Endothelial cell of umbilical vein (primary cell): ENCODE measurements around the gene CAAP1. TPM values are rescaled to one million over a fixed set of nuclear protein-coding genes. Genes with fewer than 3 reads are reported as not detected.
"Not testable (repeated sequence)": the region's sequence is repeated elsewhere in the genome, so short reads cannot be mapped to it uniquely, and the experiment has no call there.

Experiments
- BruUV-seq: library from RNA; stranded (reverse); fragments of 400-500 nt; replicated peaks from 2 replicates; lab custom pipeline; 2021; lab: Mats Ljungman, UMichigan
- CTCF ChIA-PET: fragments of 300-600, 350-600 bp; sonication (Branson Sonifier 250); formaldehyde crosslinking; loops from one replicate; lab custom pipeline; 2021; ENCODE audit warnings: antibody characterized with exemption, inconsistent platforms; lab: Charles Lee
- POLR2A ChIA-PET: fragments of 300-600, 350-600 bp; sonication (Branson Sonifier 250); formaldehyde crosslinking; loops from one replicate; lab custom pipeline; 2021; ENCODE audit warnings: antibody characterized with exemption, inconsistent platforms; lab: Charles Lee
- DNase-seq: peaks from one replicate; pipeline ENCODE4 v3.0.0-alpha.2; 2011; ENCODE audit warnings: low read depth, low spot score
- FAIRE-seq: peaks from 2 replicates; lab custom pipeline; 2011; peaks lifted over from hg19 to GRCh38; lab: Jason Lieb, UNC
- H2AFZ ChIP-seq: 2 replicates; pipeline ENCODE4 v1.6.0; 2012; ENCODE audit warnings: low read depth, low read length, control low read depth, inconsistent platforms
- H3K27ac ChIP-seq: 2 replicates; pipeline ENCODE4 v1.5.1; 2011; ENCODE audit warnings: low read depth, mild to moderate bottlenecking, control low read depth, low read length, moderate library complexity; ENCODE audit not compliant: insufficient read depth
- H3K27me3 ChIP-seq, 2 experiments: 2 replicates each; pipeline versions ENCODE4 v1.6.0 to v1.6.1; 2011; ENCODE audit warnings: low read length in 2 of 2, mixed read lengths in 1 of 2; ENCODE audit not compliant: control insufficient read depth in 2 of 2, insufficient read depth in 2 of 2
- H3K36me3 ChIP-seq, 2 experiments: 2 replicates in 1 of 2; 3 replicates in 1 of 2; pipeline ENCODE4 v1.5.1; 2011; ENCODE audit warnings: low read length in 2 of 2, mild to moderate bottlenecking in 1 of 2, moderate library complexity in 1 of 2; ENCODE audit not compliant: control insufficient read depth in 2 of 2, insufficient read depth in 2 of 2; ENCODE audit errors: extremely low read depth in 1 of 2
- H3K4me1 ChIP-seq: 3 replicates; pipeline ENCODE4 v1.5.1; 2011; ENCODE audit warnings: mild to moderate bottlenecking, low read length; ENCODE audit not compliant: control insufficient read depth, insufficient read depth; ENCODE audit errors: extremely low read depth
- H3K4me2 ChIP-seq: 2 replicates; pipeline ENCODE4 v1.6.1; 2011; ENCODE audit warnings: low read length, control low read depth, mixed read lengths; ENCODE audit not compliant: insufficient read depth
- H3K4me3 ChIP-seq, 3 experiments: fragments of 200-600 bp in 1 of 3; sonication (generic), shearing (Covaris generic) in 1 of 3; replicated peaks in 1 of 3; 2 replicates each; pipeline ENCODE4 v1.5.1; 2011 to 2016; ENCODE audit warnings: control low read depth in 3 of 3, low read length in 3 of 3, mild to moderate bottlenecking in 2 of 3, inconsistent platforms in 1 of 3, low read depth in 1 of 3, moderate library complexity in 1 of 3; ENCODE audit not compliant: insufficient read depth in 1 of 3
- H3K79me2 ChIP-seq: 2 replicates; pipeline ENCODE4 v1.6.0; 2012; ENCODE audit warnings: low read length, inconsistent platforms; ENCODE audit not compliant: control insufficient read depth, insufficient read depth
- H3K9ac ChIP-seq: replicated peaks from 2 replicates; pipeline ENCODE3; 2011; ENCODE audit warnings: low read length, control low read depth; ENCODE audit not compliant: insufficient read depth; ENCODE audit errors: extremely low read depth
- H3K9me1 ChIP-seq: replicated peaks from 3 replicates; pipeline ENCODE4 v1.6.0; 2011; ENCODE audit warnings: mild to moderate bottlenecking, low read length; ENCODE audit not compliant: control insufficient read depth, insufficient read depth; ENCODE audit errors: extremely low read depth
- H3K9me3 ChIP-seq: replicated peaks from 2 replicates; pipeline ENCODE4 v1.5.1; 2012; ENCODE audit warnings: low read length, inconsistent platforms; ENCODE audit not compliant: control insufficient read depth, insufficient read depth
- H4K20me1 ChIP-seq: replicated peaks from 2 replicates; pipeline ENCODE3; 2011; ENCODE audit warnings: mild to moderate bottlenecking, low read length; ENCODE audit not compliant: control insufficient read depth, insufficient read depth; ENCODE audit errors: extremely low read depth
- EZH2 ChIP-seq: IDR thresholded peaks from 2 replicates; pipeline ENCODE4 v1.6.1; 2012; ENCODE audit warnings: borderline replicate concordance, low read depth, mild to moderate bottlenecking, moderate library complexity, low read length, inconsistent platforms; ENCODE audit not compliant: severe bottlenecking
- FOS ChIP-seq: IDR thresholded peaks from 2 replicates; pipeline ENCODE4 v1.6.1; 2011; ENCODE audit warnings: mild to moderate bottlenecking, low read length, moderate library complexity, borderline replicate concordance; ENCODE audit not compliant: insufficient read depth
- GATA2 ChIP-seq: IDR thresholded peaks from 2 replicates; pipeline ENCODE4 v1.7.0; 2011; ENCODE audit warnings: low read depth, mild to moderate bottlenecking, moderate library complexity, mixed read lengths, low read length; ENCODE audit not compliant: insufficient read length, insufficient read depth
- JUN ChIP-seq: IDR thresholded peaks from 2 replicates; pipeline ENCODE4 v1.6.1; 2011; ENCODE audit warnings: borderline replicate concordance, low read depth; ENCODE audit not compliant: insufficient read length, insufficient read depth
- MAX ChIP-seq: IDR thresholded peaks from 2 replicates; pipeline ENCODE4 v1.6.1; 2011; ENCODE audit not compliant: insufficient read depth, insufficient read length
- MYC ChIP-seq: IDR thresholded peaks from one replicate; pipeline ENCODE4 v1.6.1; 2011; ENCODE audit warnings: mild to moderate bottlenecking, low read depth, low read length
- POLR2A ChIP-seq: IDR thresholded peaks from 2 replicates; pipeline ENCODE4 v1.6.1; 2012; ENCODE audit warnings: low read depth, mild to moderate bottlenecking, control low read depth, low read length
- POLR2AphosphoS5 ChIP-seq: IDR thresholded peaks from 2 replicates; pipeline ENCODE4 v1.6.1; 2012; ENCODE audit warnings: low read depth, mild to moderate bottlenecking, control low read depth, low read length, moderate library complexity; ENCODE audit not compliant: insufficient read depth
- dilution Hi-C: fragments of 300-500 bp; cut with MboI; formaldehyde crosslinking; loops from one replicate; pipeline ENCODE4 v1.15.0; 2019; ENCODE audit warnings: low sequenced_read_pairs; ENCODE audit not compliant: extremely low pct_ligation_motif_present
- intact Hi-C: fragments of 100-400 bp; cut with micrococcal nuclease; formaldehyde crosslinking; loops from one replicate; pipeline ENCODE4 v1.10.0; 2022
- polyA plus RNA-seq, 4 experiments: library from polyadenylated mRNA; depleted of rRNA in 3 of 4; stranded (reverse) in 3 of 4; unstranded in 1 of 4; fragments of >200 nt; gene quantifications; 2 replicates each; pipeline versions ENCODE4 v1.2.1 to v1.2.3, GENCODE V29; 2011 to 2012; ENCODE audit warnings: missing spikeins in 1 of 4
- total RNA-seq: library from RNA; stranded (reverse); gene quantifications from 2 replicates; pipeline ENCODE4 v1.2.3, GENCODE V29; 2021
- TF ChIP-seq, protein P1 (sequence below), 2 donors: IDR thresholded peaks; 1 replicate in 1 of 2; 2 replicates in 1 of 2; pipeline ENCODE4 v1.5.1; 2011; ENCODE audit warnings: low read length in 2 of 2, mild to moderate bottlenecking in 2 of 2, moderate library complexity in 2 of 2, control low read depth in 1 of 2, inconsistent platforms in 1 of 2, low read depth in 1 of 2; ENCODE audit not compliant: insufficient read depth in 1 of 2; ENCODE audit errors: extremely low read depth in 1 of 2

Gene CAAP1
- total and polyA plus RNA-seq, 2 donors (not counting 3 experiments of a cell fraction or from before 2014, with no cell fraction given), result 5.3 to 16.1 TPM

DNA sequence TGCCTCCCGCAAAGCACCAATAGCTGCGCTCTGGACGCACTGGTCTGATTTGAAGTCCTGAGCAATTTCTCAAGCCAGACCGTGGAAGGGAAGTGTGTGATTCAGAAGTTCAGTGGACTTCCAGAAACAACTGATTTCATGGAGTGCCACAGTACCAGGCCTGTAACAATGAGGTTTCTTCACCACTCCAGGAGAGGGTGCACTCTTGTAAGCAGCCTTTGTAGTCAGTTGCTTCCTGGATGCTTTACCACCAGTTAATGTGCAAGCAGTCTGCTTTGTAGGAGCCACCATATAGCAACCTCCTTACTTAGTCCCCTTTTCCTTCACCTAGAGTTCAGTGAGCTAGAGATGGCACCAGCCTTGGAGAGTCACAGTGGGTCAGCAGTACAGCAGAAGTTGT lies 12.3 kb downstream of the CAAP1 start:
- H3K4me2 ChIP-seq, result no peak overlapping the region
- no peak overlapping the region for H3K9ac ChIP-seq
- intact Hi-C loops, result no loop called here
- FAIRE-seq (no peak), DNase-seq (no peak)
- H3K36me3 ChIP-seq, result peaks cover 0 to 9% of the 10 kb centered on the region in 2 experiments
- H3K79me2 ChIP-seq, result no peaks in the 10 kb centered on the region
- TF ChIP-seq MYC (no peak), FOS (no peak), MAX (no peak), POLR2A (no peak), JUN (no peak), POLR2AphosphoS5 (no peak), GATA2 (no peak), EZH2 (no peak)
- TF ChIP-seq, protein P1, sequence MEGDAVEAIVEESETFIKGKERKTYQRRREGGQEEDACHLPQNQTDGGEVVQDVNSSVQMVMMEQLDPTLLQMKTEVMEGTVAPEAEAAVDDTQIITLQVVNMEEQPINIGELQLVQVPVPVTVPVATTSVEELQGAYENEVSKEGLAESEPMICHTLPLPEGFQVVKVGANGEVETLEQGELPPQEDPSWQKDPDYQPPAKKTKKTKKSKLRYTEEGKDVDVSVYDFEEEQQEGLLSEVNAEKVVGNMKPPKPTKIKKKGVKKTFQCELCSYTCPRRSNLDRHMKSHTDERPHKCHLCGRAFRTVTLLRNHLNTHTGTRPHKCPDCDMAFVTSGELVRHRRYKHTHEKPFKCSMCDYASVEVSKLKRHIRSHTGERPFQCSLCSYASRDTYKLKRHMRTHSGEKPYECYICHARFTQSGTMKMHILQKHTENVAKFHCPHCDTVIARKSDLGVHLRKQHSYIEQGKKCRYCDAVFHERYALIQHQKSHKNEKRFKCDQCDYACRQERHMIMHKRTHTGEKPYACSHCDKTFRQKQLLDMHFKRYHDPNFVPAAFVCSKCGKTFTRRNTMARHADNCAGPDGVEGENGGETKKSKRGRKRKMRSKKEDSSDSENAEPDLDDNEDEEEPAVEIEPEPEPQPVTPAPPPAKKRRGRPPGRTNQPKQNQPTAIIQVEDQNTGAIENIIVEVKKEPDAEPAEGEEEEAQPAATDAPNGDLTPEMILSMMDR (IDR thresholded peaks at IDR 0.05; ENCODE audit: extremely low read depth in 1 of 2, insufficient read depth in 1 of 2, low read depth in 1 of 2, low read length in 2 of 2), result no peak
- no peak overlapping the region for H3K27ac ChIP-seq
- CTCF ChIA-PET, result no interaction called here
- POLR2A ChIA-PET, result no interaction called here
- H3K4me1 ChIP-seq, result no peaks in the 10 kb centered on the region
- H3K9me3 ChIP-seq, result no peaks in the 10 kb centered on the region
- no peaks in the 10 kb centered on the region for H3K9me1 ChIP-seq
- no peak overlapping the region for H2AFZ ChIP-seq
- no peaks in the 10 kb centered on the region for H4K20me1 ChIP-seq
- H3K4me3 ChIP-seq, result no peak overlapping the region
- dilution Hi-C loops, result no loop called here
- no TSS peak for BruUV-seq
- no peaks in the 10 kb centered on the region for H3K27me3 ChIP-seq

DNA sequence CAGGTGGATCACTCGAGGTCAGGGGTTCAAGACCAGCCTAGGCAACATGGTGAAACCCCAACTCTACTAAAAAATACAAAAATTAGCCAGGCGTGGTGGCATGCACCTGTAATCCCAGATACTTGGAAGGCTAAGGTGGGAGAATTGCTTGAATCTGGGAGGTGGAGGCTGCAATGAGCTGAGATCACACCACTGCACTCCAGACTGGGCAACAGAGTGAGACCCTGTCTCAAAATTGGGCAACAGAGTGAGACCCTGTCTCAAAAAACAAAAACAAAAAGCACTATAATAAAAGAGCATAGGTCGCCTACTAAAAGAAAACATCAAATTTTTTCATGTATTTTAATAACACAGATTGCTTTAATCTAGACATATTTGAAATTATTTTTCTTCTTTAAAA lies 17.4 kb downstream of the CAAP1 start:
- DNase-seq, BruUV-seq, H3K4me1 ChIP-seq, POLR2A ChIA-PET, H3K9me3 ChIP-seq, H2AFZ ChIP-seq, H3K36me3 ChIP-seq, H3K27ac ChIP-seq, H3K4me3 ChIP-seq, H3K4me2 ChIP-seq, H3K79me2 ChIP-seq, FAIRE-seq, H3K9me1 ChIP-seq, H4K20me1 ChIP-seq, H3K9ac ChIP-seq, intact Hi-C loops, dilution Hi-C loops, H3K27me3 ChIP-seq: not testable (repeated sequence)
- CTCF ChIA-PET, result interaction anchor here (0.7 to 1.6 kb wide), 4 partner anchors 9 to 575 kb away, joined by 3 read pairs; no protein-coding TSS in a partner anchor
